HG02642 (cell line): ENCODE measurements around the gene CRLF2.
A peak's percentile ranks its signal among the peaks of the same experiment; 100 is the strongest.
"Not testable (repeated sequence)": the region's sequence is repeated elsewhere in the genome, so short reads cannot be mapped to it uniquely, and the experiment has no call there.

ENCODE experiments used
- ATAC-seq: cut with Tn5 transposase; IDR thresholded peaks from one replicate; pipeline ENCODE4 v1.9.1; 2021; ENCODE audit warnings: mild to moderate bottlenecking; ENCODE audit not compliant: unreplicated experiment, poor library complexity

The CRLF2 gene

GRCh38 chrX:1212532-1212931 is at the start of gene CRLF2:
TSS of gene CRLF2 (minus strand) at chrX:1212649. CDS start at chrX:1212634, 15 bp downstream.
- peak; percentile 50 for ATAC-seq

- ATAC-seq = not testable (repeated sequence)
These were observed 49.3 kb upstream of the CRLF2 start for GRCh38 chrX:1261771-1262170.

GRCh38 chrX:1261285-1261684 is 48.8 kb upstream of the CRLF2 start:
- no peak for ATAC-seq

- ATAC-seq = no peak
These were observed 40.4 kb upstream of the CRLF2 start for GRCh38 chrX:1252861-1253260.

- ATAC-seq = no peak
These were observed 36.8 kb upstream of the CRLF2 start for GRCh38 chrX:1249101-1249887.

GRCh38 chrX:1248331-1249061 is 36.0 kb upstream of the CRLF2 start:
- no peak for ATAC-seq

GRCh38 chrX:1246816-1247215 is 34.4 kb upstream of the CRLF2 start:
- ATAC-seq = peak; percentile 53

GRCh38 chrX:1244164-1245076 is 32.0 kb upstream of the CRLF2 start:
- no peak for ATAC-seq

GRCh38 chrX:1242891-1243402 is 30.5 kb upstream of the CRLF2 start:
- no peak for ATAC-seq

- not testable (repeated sequence) for ATAC-seq
These were observed 28.1 kb upstream of the CRLF2 start for GRCh38 chrX:1240551-1240950.

GRCh38 chrX:1239681-1240142 is 27.3 kb upstream of the CRLF2 start:
- no peak for ATAC-seq

GRCh38 chrX:1231850-1232465 is 19.5 kb upstream of the CRLF2 start:
- no peak for ATAC-seq

- not testable (repeated sequence) for ATAC-seq
These were observed 15.7 kb upstream of the CRLF2 start for GRCh38 chrX:1228101-1228500.

- ATAC-seq = no peak
These were observed 13.8 kb upstream of the CRLF2 start for GRCh38 chrX:1226249-1226648.

GRCh38 chrX:1224954-1225353 is 12.5 kb upstream of the CRLF2 start:
- ATAC-seq = no peak

GRCh38 chrX:1223242-1223600 is 10.8 kb upstream of the CRLF2 start:
- ATAC-seq = no peak

GRCh38 chrX:1222531-1223241 is 10.2 kb upstream of the CRLF2 start:
- ATAC-seq = no peak

- ATAC-seq = no peak
These were observed 8.9 kb upstream of the CRLF2 start for GRCh38 chrX:1221296-1221845.

GRCh38 chrX:1218286-1218685 is 5.8 kb upstream of the CRLF2 start:
- no peak for ATAC-seq
